H9 (cell line): ENCODE measurements around the gene TBL1X. TPM values are rescaled to one million over a fixed set of nuclear protein-coding genes. Genes with fewer than 3 reads are reported as not detected.

Experiments used
- DNase-seq: peaks from one replicate; pipeline ENCODE4 v3.0.0-alpha.2; 2017
- H2AFZ ChIP-seq: one replicate; pipeline ENCODE4 v1.6.1; 2013; ENCODE audit warnings: mild to moderate bottlenecking, low read length, control low read depth, moderate library complexity
- H2AK5ac ChIP-seq: 2 replicates; pipeline ENCODE4 v1.6.1; 2013; ENCODE audit warnings: low read length, control low read depth, mixed read lengths; ENCODE audit not compliant: insufficient read length
- H2BK120ac ChIP-seq: one replicate; pipeline ENCODE4 v1.6.1; 2013; ENCODE audit warnings: low read depth, mild to moderate bottlenecking, low read length, control low read depth, inconsistent platforms; ENCODE audit not compliant: poor library complexity, severe bottlenecking
- H2BK12ac ChIP-seq: 2 replicates; pipeline ENCODE4 v1.6.1; 2013; ENCODE audit warnings: low read length, control low read depth, mixed read lengths, low read depth; ENCODE audit not compliant: insufficient read length
- H2BK15ac ChIP-seq: 2 replicates; pipeline ENCODE4 v1.6.1; 2013; ENCODE audit warnings: low read depth, low read length, control low read depth
- H2BK20ac ChIP-seq: one replicate; pipeline ENCODE4 v1.6.1; 2013; ENCODE audit warnings: low read depth, mild to moderate bottlenecking, low read length, control low read depth, inconsistent platforms; ENCODE audit not compliant: poor library complexity, severe bottlenecking
- H2BK5ac ChIP-seq: 2 replicates; pipeline ENCODE4 v1.6.1; 2013; ENCODE audit warnings: low read length, control low read depth, mixed read lengths; ENCODE audit not compliant: insufficient read length
- H3K14ac ChIP-seq: 2 replicates; pipeline ENCODE4 v1.6.1; 2013; ENCODE audit warnings: low read length, control low read depth; ENCODE audit not compliant: insufficient read depth
- H3K18ac ChIP-seq: 2 replicates; pipeline ENCODE4 v1.6.1; 2013; ENCODE audit warnings: low read depth, mild to moderate bottlenecking, mixed read lengths, low read length, control low read depth; ENCODE audit not compliant: insufficient read length
- H3K23ac ChIP-seq: 2 replicates; pipeline ENCODE4 v1.6.1; 2013; ENCODE audit warnings: low read length, control low read depth, mixed read lengths, low read depth; ENCODE audit not compliant: insufficient read length
- H3K23me2 ChIP-seq: 2 replicates; pipeline ENCODE4 v1.6.1; 2013; ENCODE audit warnings: low read depth, mild to moderate bottlenecking, mixed read lengths, low read length, control low read depth; ENCODE audit not compliant: insufficient read length, poor library complexity, severe bottlenecking
- H3K27ac ChIP-seq: 2 replicates; pipeline ENCODE4 v1.5.1; 2013; ENCODE audit warnings: low read length, control low read depth, mixed read lengths, low read depth; ENCODE audit not compliant: insufficient read length
- H3K27me3 ChIP-seq: 2 replicates; pipeline ENCODE4 v1.6.1; 2013; ENCODE audit warnings: low read length, control low read depth, inconsistent platforms; ENCODE audit not compliant: insufficient read depth
- H3K4ac ChIP-seq: 2 replicates; pipeline ENCODE4 v1.6.1; 2013; ENCODE audit warnings: low read depth, mild to moderate bottlenecking, control low read depth, inconsistent platforms, low read length, moderate library complexity
- H3K4me1 ChIP-seq: 2 replicates; pipeline ENCODE4 v1.6.1; 2013; ENCODE audit warnings: low read length, control low read depth, inconsistent platforms; ENCODE audit not compliant: insufficient read depth
- H3K4me2 ChIP-seq: 2 replicates; pipeline ENCODE4 v1.6.1; 2013; ENCODE audit warnings: low read length, control low read depth, mixed read lengths; ENCODE audit not compliant: insufficient read length, insufficient read depth
- H3K56ac ChIP-seq: 2 replicates; pipeline ENCODE4 v1.6.1; 2013; ENCODE audit warnings: low read depth, mild to moderate bottlenecking, mixed read lengths, low read length, control low read depth; ENCODE audit not compliant: insufficient read length
- H3K79me1 ChIP-seq: 2 replicates; pipeline ENCODE4 v1.6.1; 2013; ENCODE audit warnings: low read depth, mild to moderate bottlenecking, moderate library complexity, low read length, control low read depth, inconsistent platforms; ENCODE audit not compliant: insufficient read depth, poor library complexity, severe bottlenecking
- H3K79me2 ChIP-seq: 2 replicates; pipeline ENCODE4 v1.6.1; 2013; ENCODE audit warnings: low read length, control low read depth, inconsistent platforms; ENCODE audit not compliant: insufficient read depth
- H3K9ac ChIP-seq: 2 replicates; pipeline ENCODE4 v1.6.1; 2013; ENCODE audit warnings: low read length, control low read depth, mixed read lengths; ENCODE audit not compliant: insufficient read length; ENCODE audit errors: extremely low read depth
- H3K9me3 ChIP-seq: one replicate; pipeline ENCODE4 v1.6.1; 2013; ENCODE audit warnings: low read depth, low read length, inconsistent platforms; ENCODE audit not compliant: control insufficient read depth
- H3T11ph ChIP-seq: one replicate; pipeline ENCODE4 v1.6.1; 2013; ENCODE audit warnings: mild to moderate bottlenecking, low read length, control low read depth, inconsistent platforms
- H4K20me1 ChIP-seq: one replicate; pipeline ENCODE4 v1.6.1; 2013; ENCODE audit not compliant: control insufficient read depth, insufficient read length, insufficient read depth
- H4K5ac ChIP-seq: 2 replicates; pipeline ENCODE4 v1.6.1; 2013; ENCODE audit warnings: low read depth, mild to moderate bottlenecking, mixed read lengths, low read length, control low read depth; ENCODE audit not compliant: insufficient read length
- H4K8ac ChIP-seq: replicated peaks from 2 replicates; pipeline ENCODE4 v1.6.1; 2013; ENCODE audit warnings: low read length, control low read depth, mixed read lengths, low read depth; ENCODE audit not compliant: insufficient read length
- H4K91ac ChIP-seq: 2 replicates; pipeline ENCODE4 v1.6.1; 2013; ENCODE audit warnings: low read depth, mild to moderate bottlenecking, moderate library complexity, mixed read lengths, low read length, control low read depth; ENCODE audit not compliant: insufficient read length
- H3K27ac Mint-ChIP-seq, 3 experiments: 2 replicates in 2 of 3; 3 replicates in 1 of 3; pipeline ENCODE4 v1.8.0; 2020 to 2021; ENCODE audit warnings: mixed read lengths in 3 of 3, mild to moderate bottlenecking in 1 of 3, moderate library complexity in 1 of 3
- H3K27me3 Mint-ChIP-seq: 2 replicates; pipeline ENCODE4 v1.8.0; 2021; ENCODE audit warnings: low read depth, mild to moderate bottlenecking, moderate library complexity, mixed read lengths
- H3K36me3 Mint-ChIP-seq, 3 experiments: 2 replicates in 2 of 3; 3 replicates in 1 of 3; pipeline ENCODE4 v1.8.0; 2020 to 2021; ENCODE audit warnings: low read depth in 3 of 3, mixed read lengths in 3 of 3; ENCODE audit not compliant: insufficient read depth in 1 of 3
- H3K4me1 Mint-ChIP-seq, 2 experiments: 2 replicates each; pipeline ENCODE4 v1.8.0; 2020; ENCODE audit warnings: mixed read lengths in 2 of 2
- H3K4me3 Mint-ChIP-seq, 2 experiments: 2 replicates in 1 of 2; 3 replicates in 1 of 2; pipeline ENCODE4 v1.8.0; 2020 to 2021; ENCODE audit warnings: mild to moderate bottlenecking in 2 of 2, mixed read lengths in 2 of 2, moderate library complexity in 1 of 2
- H3K9me3 Mint-ChIP-seq, 2 experiments: 2 replicates in 1 of 2; 3 replicates in 1 of 2; pipeline ENCODE4 v1.8.0; 2020; ENCODE audit warnings: mild to moderate bottlenecking in 2 of 2, mixed read lengths in 2 of 2, moderate library complexity in 1 of 2
- CTCF ChIP-seq: fragments of 200-600 bp; sonication (generic); conservative IDR thresholded peaks from 3 replicates; pipeline ENCODE4 v1.8.0; 2021; ENCODE audit warnings: antibody characterized with exemption, mild to moderate bottlenecking
- WGBS: extraction: QIAGEN DNeasy Blood & Tissue Kit; methylation state at CpG from one replicate; pipeline ENCODE4 v1.1.7; 2013; ENCODE audit warnings: missing lambda C conversion rate, low lambda C conversion rate, mixed read lengths; ENCODE audit not compliant: insufficient read length; ENCODE audit errors: extremely low coverage; 5-methylcytosine and 5-hydroxymethylcytosine counted together
- total RNA-seq: library from RNA; stranded (reverse); gene quantifications from 2 replicates; pipeline ENCODE4 v1.2.1, GENCODE V29; 2021

TBL1X gene
- total RNA-seq, 1 experiment from 2014 or later = 24.1 TPM

GRCh38 chrX:9471571-9471985 is 6.7 kb downstream of the TBL1X start:
- no peak for TF ChIP-seq CTCF
- no peak overlapping the region for H3K18ac ChIP-seq
- no peak overlapping the region for H3K4me3 Mint-ChIP-seq
- H2AK5ac ChIP-seq = no peak overlapping the region
- no peak overlapping the region for H3K9ac ChIP-seq
- H3K27ac Mint-ChIP-seq = no peak overlapping the region
- no peak overlapping the region for H3K4ac ChIP-seq
- H4K8ac ChIP-seq = no peak overlapping the region
- peaks cover 9 to 30% (median 28%) of the 10 kb centered on the region in 3 experiments for H3K36me3 Mint-ChIP-seq
- no peak overlapping the region for H3K23ac ChIP-seq
- H3K9me3 ChIP-seq = no peaks in the 10 kb centered on the region
- no peak overlapping the region for H3K14ac ChIP-seq
- H3K4me1 ChIP-seq = peaks cover 10% of the 10 kb centered on the region; the same call in 1 of the 2 replicates
- H4K20me1 ChIP-seq = no peaks in the 10 kb centered on the region
- peaks cover 11% of the 10 kb centered on the region; the same call in 1 of the 2 replicates for H3K79me2 ChIP-seq
- H3T11ph ChIP-seq = no peak overlapping the region
- H3K27me3 ChIP-seq = no peaks in the 10 kb centered on the region; the same call in 1 of the 2 replicates
- H3K9me3 Mint-ChIP-seq = peaks cover 0 to 51% of the 10 kb centered on the region in 2 experiments; a peak in 3 of 5 replicates
- no peak overlapping the region for H4K91ac ChIP-seq
- H2BK15ac ChIP-seq = no peak overlapping the region
- no peak overlapping the region for H2BK5ac ChIP-seq
- H3K79me1 ChIP-seq = peaks cover 11% of the 10 kb centered on the region
- H4K5ac ChIP-seq = no peak overlapping the region
- no peak overlapping the region for H2AFZ ChIP-seq
- H3K4me2 ChIP-seq = no peak overlapping the region
- no peak overlapping the region for H2BK20ac ChIP-seq
- H3K23me2 ChIP-seq = peaks cover under 1% of the 10 kb centered on the region
- no peak overlapping the region for H3K27ac ChIP-seq
- H3K27me3 Mint-ChIP-seq = peaks cover 14% of the 10 kb centered on the region
- no peak for DNase-seq
- WGBS = no CpG with 5 or more reads among the region's 12 CpGs
- peaks cover 7 to 19% of the 10 kb centered on the region in 2 experiments for H3K4me1 Mint-ChIP-seq
- no peak overlapping the region for H2BK120ac ChIP-seq
- H3K56ac ChIP-seq = no peak overlapping the region
- H2BK12ac ChIP-seq = no peak overlapping the region
